Stimulated activated CD4-positive, alpha-beta T cell treated with anti-CD3 and anti-CD28 coated beads, Interleukin-1b, Interleukin-23, amount 100 ng/mL, for 48 hours (primary cell): ENCODE results near the gene FGF14.
"Not testable (repeated sequence)": the region's sequence is repeated elsewhere in the genome, so short reads cannot be mapped to it uniquely, and the experiment has no call there.

Experiments used
- DNase-seq: peaks from one replicate; pipeline ENCODE4 v3.0.0-alpha.2; 2020

FGF14 gene

GRCh38 chr13:102021777-102022176 is 380.1 kb downstream of the FGF14 start:
- DNase-seq = no peak

GRCh38 chr13:102020611-102021216 is 381.1 kb downstream of the FGF14 start:
- no peak for DNase-seq

GRCh38 chr13:102018716-102019115 is 383.1 kb downstream of the FGF14 start:
- DNase-seq = no peak

GRCh38 chr13:102017248-102017647 is 384.6 kb downstream of the FGF14 start:
- DNase-seq = no peak

GRCh38 chr13:102012299-102013293 is 389.3 kb downstream of the FGF14 start:
- no peak for DNase-seq

GRCh38 chr13:102011455-102011854 is 390.4 kb downstream of the FGF14 start:
- DNase-seq = not testable (repeated sequence)

GRCh38 chr13:102003848-102004570 is 397.8 kb downstream of the FGF14 start:
- DNase-seq = no peak

- no peak for DNase-seq
Measured at GRCh38 chr13:102002287-102002686, 399.6 kb downstream of the FGF14 start.

GRCh38 chr13:102000764-102001163 is 401.1 kb downstream of the FGF14 start:
- DNase-seq = no peak

GRCh38 chr13:101998129-101998528 is 403.7 kb downstream of the FGF14 start:
- DNase-seq = no peak

- no peak for DNase-seq
Measured at GRCh38 chr13:101996954-101997353, 404.9 kb downstream of the FGF14 start.

GRCh38 chr13:101989798-101990350 is 412.0 kb downstream of the FGF14 start:
- no peak for DNase-seq

- no peak for DNase-seq
Measured at GRCh38 chr13:101988140-101988539, 413.7 kb downstream of the FGF14 start.

- no peak for DNase-seq
Measured at GRCh38 chr13:101986316-101986715, 415.5 kb downstream of the FGF14 start.

GRCh38 chr13:101985321-101985720 is 416.5 kb downstream of the FGF14 start:
- no peak for DNase-seq

- DNase-seq = no peak
Measured at GRCh38 chr13:101982903-101983302, 418.9 kb downstream of the FGF14 start.

- no peak for DNase-seq
Measured at GRCh38 chr13:101979825-101980224, 422.0 kb downstream of the FGF14 start.

- no peak for DNase-seq
Measured at GRCh38 chr13:101978552-101979315, 423.1 kb downstream of the FGF14 start.

GRCh38 chr13:101977475-101977874 is 424.4 kb downstream of the FGF14 start:
- no peak for DNase-seq

GRCh38 chr13:101972191-101972590 is 429.7 kb downstream of the FGF14 start:
- no peak for DNase-seq

- no peak for DNase-seq
Measured at GRCh38 chr13:101970341-101970740, 431.5 kb downstream of the FGF14 start.

- no peak for DNase-seq
Measured at GRCh38 chr13:101967781-101968180, 434.1 kb downstream of the FGF14 start.
